ENCODE results near the gene FAM174B.

The FAM174B gene

DNA sequence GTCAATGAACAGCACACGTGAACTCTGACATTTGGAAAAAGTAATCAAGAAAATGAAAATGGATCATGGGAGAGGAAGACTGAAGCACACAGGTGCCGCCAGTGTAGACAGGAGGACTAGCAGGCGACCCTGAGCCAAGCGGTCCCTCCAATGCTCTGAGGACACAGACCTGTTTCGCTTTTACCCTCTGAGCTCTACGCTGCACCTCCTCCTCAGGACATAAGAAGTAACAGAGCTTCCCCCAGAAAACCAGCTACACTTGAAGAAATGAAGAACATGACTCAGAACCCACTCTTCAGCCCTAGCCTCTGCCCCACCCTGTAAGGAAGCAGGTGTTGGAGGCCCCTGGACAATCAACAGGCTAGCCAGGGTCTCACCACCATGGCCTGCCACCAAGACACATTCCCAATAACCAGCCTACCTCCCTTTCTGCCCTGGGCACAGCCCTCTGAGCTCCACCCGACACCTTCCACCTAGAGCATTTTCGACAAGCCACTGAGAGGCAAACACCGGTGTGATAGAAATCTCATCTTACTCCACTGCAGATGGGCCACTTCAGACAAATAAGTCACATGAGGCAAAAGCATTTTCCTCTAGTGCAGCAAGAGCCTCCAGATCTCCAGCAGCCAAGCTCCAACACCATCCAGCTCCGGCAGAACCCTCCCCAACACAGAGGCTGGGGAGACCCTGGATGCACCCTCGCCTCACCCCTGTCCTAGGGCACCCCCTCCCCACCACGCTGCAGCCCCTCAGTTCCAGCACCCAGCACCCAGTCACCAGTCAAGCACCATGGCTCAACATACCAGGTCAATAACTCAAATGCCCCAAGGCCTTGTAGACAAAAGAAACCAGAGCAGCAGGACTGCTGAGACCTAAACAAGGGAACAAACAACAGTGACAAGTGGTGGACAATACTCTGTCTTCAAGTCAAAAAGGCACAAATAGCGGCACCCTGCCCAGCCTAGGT is 11.4 kb downstream of the FAM174B start:
- no peak for DNase-seq

DNA sequence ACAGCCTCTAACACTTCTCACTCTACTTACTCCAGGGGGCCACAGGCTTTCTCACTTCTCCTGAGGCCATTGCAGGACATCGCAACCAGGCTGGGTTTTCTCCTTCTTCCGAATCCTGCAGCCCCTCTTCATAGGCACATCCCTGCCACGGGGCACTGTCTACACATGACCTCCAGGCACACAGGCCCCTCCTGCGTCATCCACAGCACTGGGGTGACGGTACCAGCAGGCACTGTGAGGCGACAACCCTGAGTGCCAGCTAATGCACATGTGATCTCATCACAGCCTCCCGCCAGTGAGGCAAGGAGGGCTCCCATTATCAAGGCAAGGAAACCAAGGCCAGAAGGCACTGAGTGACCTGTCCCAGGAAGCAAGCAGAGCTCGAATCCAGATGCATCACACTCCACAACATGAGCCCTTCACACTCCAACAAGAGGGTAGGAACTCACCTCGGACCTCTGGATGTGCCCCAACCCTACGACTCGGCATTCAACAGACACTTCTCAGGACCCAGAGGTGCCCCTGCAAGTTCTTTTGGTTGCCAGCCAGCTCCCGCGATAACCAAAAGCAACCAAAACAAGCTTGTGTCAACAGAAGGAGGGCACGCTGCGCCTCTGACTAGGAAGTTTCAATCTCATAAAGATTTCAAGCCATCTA is 16.7 kb downstream of the FAM174B start:
- peak in 9 of 56 donors; percentile 14 to 75 (median 31) for DNase-seq

DNA sequence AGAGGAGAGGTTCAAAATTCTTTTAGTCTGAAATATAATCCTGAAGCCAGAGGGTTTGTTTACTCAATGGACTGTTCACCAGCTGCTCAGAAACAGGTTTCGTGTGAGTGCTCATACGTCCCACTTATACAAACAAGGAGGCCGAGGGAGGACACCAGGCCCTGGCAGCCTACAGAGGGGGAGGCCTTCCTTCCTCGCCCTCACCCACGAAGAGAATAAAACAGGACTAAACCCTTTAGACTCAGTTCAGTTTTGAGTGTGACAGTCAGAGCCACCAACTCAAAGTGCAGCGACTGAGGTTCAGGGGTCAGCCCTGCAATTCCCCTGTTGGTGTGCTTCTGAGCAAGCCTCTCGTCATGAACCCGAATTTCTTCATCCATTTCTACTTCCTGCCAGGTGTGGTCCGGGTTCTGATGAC is 17.3 kb downstream of the FAM174B start:
- DNase-seq, result no peak

DNA sequence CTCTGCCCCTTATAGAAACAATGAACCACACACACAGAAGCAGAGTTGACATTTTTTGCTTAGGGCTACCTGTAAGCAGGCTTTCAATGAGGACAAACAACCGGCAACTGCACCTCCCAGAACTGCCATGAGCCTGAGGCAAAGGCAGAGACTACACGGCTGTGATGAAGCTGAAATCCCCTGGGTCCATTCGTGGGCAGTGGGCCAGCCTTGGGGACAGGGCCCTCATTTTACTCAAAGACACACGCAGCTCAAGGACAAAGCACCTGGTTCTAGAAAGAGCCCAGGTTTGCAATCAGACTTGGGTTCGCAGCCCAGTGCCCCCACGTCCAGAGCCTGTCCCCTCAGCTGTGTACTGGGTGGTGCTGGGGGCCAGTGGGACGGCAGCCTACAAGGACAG is 17.9 kb downstream of the FAM174B start:
- no peak for DNase-seq

DNA sequence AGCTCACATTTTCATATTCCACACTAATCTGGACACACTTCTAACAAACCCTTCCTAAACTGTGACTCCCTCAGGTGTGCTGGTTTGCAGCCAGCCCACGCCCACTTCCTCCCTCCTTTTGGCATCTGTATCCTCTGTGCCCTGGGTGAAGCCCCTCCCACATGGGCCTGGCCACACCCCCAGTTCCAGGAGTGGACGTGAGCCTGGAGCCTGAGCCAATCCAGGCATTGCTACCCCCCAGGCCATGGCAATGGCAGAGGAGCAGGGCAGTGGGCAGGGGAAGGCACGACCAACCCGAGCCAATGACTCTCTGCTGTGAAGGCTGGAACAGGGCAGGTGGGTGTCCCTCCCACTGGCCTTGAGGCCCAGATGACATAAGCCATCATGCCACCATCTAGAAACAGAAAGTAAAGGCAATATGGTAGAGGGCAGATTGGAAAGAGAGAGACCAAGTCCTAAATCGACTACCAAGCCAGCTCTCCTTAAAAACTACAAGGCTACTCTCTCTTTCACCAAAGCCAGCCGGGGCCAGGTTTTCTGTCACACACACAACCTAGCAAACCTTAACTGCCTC is 18.6 kb downstream of the FAM174B start:
- DNase-seq, result peak in 2 of 56 donors; percentile 16 to 47

DNA sequence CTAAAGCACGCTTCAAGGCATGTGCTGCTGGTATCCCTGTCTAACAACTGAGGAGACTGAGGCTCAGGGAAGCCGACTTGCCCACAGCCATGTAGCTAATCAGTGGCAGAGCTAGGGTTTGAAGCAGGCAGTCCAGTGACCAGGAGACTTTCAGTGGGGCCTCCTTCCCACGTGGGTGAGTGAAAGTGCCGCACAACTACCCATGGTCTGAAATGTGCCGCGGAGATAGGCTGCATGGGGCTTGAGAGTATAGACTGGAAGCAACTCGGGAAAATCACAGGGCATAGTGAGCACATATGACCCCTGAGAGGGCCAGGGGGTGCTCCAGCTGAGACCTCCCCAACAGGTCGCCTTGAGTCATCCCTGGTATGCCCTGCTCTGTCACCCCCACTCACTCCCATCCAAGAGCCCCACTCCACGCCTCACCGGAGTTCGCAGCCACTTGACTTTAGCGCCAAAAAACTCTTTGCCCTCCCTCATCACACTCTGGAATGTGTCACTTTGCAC is 19.1 kb downstream of the FAM174B start:
- no peak for DNase-seq

DNA sequence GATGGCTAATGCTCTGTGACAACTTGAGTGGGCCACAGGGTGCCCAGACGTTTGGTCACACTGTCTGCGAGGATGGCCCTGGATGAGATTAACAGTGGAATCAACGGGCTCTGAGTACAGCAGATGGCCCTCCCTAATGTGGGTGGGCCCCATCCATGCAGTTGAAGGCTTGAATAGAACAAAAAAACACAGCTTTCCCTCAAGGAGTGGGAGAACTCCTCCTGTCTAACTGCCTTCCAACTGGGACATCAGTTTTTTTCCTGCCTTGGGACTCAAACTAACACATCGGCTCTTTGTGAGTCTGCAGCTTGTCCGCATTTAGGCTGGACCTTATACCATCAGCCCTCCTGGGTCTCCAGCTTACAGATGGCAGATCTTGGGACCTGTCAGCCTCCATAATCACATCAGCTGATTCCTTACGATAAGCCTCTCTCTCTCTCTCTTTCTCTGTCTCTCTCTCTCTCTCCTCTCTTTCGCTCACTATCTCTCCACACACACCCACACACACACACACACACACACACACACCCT is 20.8 kb downstream of the FAM174B start:
- peak in 1 of 56 donors; percentile 7 for DNase-seq

DNA sequence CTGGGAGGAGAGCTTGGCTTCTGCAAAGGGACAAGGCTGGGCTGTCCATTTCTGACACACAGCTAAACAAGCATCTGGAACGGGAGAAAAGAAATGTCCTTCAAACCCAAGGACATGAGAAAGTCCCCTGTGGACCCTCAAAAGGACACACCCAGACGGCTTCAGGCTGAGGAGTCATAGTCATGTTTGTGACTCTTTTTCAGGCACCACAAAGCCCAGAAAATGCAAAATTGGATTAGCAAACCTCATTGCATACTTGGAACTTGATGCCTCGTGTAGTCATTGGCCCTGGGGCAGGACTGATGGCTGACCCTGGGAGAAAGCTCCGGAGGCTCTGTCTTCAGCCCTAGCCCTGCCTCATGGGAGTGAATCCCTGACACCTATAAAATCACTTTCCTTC is 21.5 kb downstream of the FAM174B start:
- DNase-seq, result no peak

DNA sequence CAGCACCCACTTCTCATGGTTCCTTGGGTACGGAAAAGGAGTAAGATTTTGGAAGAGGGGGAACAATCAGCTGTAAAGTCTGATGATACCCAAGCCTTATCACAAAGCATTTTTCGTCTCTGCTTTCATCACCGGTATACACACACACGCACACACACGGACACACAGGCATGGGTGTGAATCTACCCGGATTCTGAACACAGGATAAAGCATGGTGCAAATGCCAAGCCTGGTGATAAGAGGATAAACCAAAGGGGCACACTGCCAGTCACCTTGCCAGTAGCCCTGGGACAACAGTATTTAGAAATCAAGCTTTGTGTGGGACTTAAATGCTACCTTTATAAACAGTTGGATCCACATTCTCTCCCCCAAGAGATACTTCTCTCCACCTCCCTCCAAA is 22.2 kb downstream of the FAM174B start:
- no peak for DNase-seq

DNA sequence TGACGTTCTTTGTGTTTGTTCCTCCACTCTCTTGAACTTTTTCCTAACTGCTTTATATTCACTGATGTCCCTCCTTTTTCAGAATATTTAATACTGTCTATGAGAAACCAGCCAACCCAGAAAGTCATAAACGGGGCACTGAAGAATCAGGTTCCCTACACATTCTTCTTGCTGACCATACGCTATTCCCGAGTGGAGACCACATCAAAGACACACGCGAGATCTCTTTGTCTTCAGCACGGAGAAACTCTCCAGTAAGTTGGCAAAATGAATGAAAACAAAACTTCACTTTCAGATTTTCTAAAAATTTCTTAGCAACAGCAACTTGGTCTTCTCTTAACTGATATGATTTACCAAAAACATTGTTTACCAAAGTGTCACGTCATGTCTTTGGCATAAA is 22.6 kb downstream of the FAM174B start:
- no peak for DNase-seq

DNA sequence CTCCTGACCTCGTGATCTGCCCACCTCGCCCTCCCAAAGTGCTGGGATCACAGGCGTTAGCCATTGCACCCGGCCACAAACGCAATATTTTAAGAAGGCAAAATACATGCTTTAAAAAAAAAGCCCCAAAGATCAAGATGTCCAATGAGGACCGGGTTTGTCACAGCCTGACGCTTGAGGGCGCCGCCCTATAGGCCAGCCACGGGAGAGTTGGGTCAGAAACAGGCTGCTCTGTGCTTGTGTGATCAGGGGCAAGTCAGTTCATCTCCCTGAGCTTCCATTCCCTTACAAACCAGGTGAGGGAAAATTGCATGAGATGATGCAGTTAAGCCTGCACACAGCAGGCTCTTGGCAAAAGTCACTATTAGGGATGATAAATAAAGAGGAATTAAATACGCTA is 23.9 kb downstream of the FAM174B start:
- DNase-seq, result no peak

DNA sequence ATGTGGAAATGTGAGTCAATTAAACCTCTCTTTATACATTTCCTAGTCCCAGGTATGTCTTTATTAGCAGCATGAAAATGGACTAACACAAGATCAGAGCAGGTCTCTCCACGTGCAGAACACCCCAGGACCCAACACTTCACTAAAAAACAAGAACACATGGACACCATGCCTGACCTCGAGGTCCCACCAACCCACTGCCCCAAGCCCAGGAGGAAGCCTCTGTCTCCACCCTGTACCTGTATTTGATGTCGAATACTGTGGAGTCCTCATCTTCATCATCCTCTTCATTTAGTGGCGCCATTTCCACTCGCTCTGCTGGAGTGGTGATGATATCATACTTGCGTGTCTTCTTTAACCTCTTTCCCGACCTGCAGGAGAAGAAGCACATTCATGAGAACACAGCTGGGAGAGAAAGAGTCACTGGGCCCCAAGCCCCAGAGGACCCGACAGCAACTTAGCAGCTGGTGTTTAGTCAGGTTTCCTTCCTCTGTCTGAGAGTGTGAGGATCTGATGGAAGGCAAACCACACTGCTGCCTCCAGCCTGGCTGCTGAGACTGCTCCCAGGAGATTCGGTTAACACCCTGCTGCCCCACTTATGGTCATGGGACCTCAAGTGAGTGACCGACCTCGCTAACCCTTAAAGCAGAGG is 25.5 kb downstream of the FAM174B start:
- no peak for DNase-seq

DNA sequence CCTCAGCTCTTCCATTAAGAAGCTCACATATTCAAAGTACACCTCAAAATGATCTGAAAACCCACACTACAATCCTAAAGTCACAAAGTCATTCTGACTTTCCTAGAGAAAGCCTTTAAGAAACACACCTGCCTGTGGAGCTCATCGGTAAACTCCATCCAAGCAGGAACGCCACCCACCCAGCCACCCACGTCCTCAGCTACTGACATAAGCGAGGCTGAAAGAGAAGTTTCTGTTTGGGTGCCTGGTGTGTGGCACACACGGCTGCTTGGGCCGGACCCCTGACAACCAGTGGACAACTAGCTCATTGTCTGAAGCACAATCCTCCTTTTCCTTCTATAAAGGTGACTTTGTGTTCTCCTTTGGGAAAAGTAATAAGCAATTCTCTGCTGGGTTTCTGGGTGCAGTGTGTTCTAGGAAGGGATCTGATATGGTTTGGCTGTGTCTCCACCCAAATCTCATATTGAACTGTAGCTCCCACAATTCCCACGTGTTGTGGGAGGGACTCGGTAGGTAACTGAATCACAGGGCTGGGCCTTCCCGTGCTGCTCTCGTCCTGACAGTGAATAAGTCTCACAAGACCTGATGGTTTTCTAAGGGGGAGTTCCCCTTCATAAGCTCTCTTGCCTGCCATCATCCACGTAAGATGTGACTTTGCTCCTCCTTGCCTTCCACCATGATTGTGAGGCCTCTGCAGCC is 26.1 kb downstream of the FAM174B start:
- DNase-seq, result peak in 17 of 56 donors; percentile 12 to 58 (median 31)

DNA sequence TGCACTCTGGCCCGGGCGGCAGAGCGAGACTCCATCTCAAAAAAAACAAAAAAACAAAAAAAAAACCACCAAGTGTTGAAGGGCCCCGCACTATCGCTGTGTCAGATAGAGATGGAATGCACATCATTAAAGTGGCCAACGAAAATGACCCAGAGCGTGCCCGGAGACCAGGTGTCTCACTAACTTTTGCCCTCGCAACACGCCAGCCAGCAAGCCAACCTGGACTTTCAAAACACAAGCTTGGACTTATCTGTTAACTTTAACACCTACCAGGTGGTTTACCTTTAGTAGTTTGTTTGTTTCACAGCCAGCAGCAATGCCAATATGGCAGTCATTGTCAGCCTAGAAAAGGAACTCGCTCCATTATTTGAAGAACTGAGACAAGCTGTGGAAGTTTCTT is 28.6 kb downstream of the FAM174B start:
- no peak for DNase-seq

DNA sequence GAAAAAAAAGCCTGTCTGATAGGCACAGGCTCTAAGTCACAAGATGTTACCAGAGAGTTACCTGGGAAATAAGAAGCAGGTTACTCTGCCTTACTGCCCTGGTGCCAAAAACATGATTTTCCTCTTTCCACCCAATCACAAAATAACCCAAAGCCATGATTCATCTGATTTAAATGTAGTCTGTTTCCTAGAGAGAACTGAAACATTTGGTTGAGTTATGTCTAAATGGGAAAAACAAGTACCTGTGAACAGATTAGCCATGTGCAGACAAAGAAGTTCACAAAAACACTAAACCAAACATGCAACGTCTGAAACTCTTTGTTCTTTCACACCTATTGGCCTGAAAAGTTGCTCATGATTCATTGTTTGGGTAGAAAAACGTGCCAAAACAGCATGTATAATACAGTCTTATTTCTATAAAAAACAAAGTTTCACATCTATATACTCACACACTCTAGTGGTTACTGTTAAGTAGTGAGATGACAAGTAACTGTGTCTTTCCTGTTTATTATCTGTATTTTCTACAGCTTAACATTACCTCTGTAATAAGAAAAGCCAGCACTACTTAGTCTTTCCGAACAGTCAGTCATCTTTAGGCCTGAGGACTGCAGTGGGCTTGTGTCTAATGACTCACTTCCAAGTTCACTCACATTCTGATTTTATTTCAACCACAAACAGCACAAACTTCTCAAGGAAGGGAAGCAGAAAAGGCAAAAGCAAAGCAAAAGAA is 30.2 kb downstream of the FAM174B start:
- DNase-seq, result no peak

DNA sequence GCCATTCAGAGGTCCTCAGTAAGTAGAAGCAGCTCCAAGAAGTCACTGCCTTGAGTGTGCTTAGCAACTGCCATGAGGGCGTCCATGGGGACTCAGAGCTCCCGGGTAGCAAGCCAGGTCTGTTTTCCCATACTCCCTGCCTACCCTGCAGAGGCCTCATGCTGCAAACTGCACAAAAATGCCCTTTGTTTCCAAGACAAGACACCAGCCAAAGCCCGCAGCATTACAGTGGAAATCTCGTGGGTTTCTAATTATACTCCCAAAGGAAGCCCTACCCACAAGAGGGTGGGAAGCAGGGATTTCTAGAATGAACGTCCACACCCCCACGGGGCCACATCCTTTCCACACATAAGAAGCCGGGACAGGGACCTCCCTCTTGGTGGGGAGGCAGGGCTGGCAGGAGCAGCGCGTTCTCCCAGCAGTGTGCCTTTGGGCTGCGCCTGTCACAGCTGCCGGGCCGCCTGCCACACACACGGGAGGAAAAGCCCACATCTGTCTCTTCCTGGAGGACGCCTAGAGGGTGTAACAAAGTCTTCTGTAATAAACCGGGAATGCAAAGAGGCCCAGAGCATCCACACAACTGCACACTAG is 31.1 kb downstream of the FAM174B start:
- peak in 54 of 56 donors; percentile 6 to 91 (median 71) for DNase-seq

DNA sequence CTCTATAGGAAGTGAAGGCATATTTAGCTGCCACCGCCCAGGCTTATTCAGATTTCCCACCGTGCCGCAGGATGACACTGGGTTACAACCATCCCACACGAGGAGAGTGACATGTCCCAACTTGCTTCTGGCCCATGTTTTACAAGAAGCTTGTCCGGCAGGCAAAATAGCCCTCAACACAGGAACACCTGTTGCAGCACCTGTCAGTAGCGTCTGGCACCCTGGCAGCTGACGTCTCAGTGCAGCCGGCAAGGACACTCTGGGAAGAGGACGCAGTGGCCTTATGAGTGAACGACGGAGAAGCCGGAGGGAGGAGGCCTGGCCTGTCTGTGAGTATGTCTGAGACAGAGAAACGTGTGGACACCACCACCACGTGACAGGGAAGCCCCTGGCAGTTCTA is 32.1 kb downstream of the FAM174B start:
- peak in 2 of 56 donors; percentile 17 to 19 for DNase-seq

DNA sequence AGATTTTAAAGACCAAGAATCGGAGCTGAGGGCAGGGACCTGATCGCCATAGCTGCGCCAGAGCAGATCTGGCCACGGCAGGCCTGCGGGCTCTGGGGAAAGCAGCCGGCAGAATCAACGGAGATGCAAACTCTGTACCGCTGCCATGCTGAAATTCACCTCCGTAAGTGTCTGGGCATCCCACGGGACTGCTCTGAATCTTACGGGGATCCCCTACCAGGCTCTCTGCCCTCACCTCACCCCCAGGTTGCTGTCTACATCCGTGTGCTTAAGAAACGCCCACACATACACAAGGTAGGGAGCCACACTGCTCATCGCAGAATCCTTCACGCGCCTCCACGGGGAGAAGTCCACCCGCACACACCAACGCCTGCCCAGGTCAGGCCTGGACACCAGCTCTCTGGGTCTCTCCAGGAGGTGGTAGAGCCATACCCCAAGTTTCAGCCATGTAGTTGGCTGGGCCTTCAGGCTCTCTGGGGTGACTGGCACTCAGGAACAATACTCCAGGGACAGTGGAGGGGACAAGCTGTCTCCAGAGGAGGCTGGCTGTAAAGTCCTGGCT is 33.5 kb downstream of the FAM174B start:
- no peak for DNase-seq

DNA sequence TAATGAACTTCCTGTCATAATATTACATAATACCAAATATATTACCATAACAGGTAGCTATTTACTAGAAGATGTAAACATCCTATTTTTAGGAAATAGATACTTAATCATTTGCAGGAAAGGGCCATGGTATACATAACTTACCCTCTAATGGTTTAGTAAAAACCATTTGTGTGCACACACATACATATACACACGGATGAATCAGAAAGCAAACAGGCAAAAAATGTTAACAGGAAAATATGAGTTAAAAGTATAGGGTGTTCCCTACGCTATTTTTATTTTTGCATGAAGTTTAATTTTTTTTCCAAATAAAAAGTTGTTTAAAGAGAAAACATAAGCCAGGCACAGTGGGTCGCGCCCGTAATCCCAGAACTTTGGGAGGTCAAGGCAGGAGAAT is 34.6 kb downstream of the FAM174B start:
- no peak for DNase-seq
